HG03439 (cell line): ENCODE results near the gene TMEM131.
A peak's percentile ranks its signal among the peaks of the same experiment; 100 is the strongest.
"Not testable (repeated sequence)": the region's sequence is repeated elsewhere in the genome, so short reads cannot be mapped to it uniquely, and the experiment has no call there.

Source experiments
- ATAC-seq: cut with Tn5 transposase; IDR thresholded peaks from one replicate; pipeline ENCODE4 v1.9.1; 2021; ENCODE audit warnings: mild to moderate bottlenecking, moderate library complexity; ENCODE audit not compliant: unreplicated experiment

TMEM131 gene

GRCh38 chr2:97995734-97996624, at the start of gene TMEM131:
Gene TMEM131, minus strand, starts transcription at chr2:97995948. Its CDS starts 286 bp downstream, at chr2:97995662.
- ATAC-seq, result peak; percentile 79

- not testable (repeated sequence) for ATAC-seq
Measured at GRCh38 chr2:98044730-98045129, 49.0 kb upstream of the TMEM131 start.

- ATAC-seq, result no peak
Measured at GRCh38 chr2:98043101-98043500, 47.4 kb upstream of the TMEM131 start.

- ATAC-seq, result no peak
Measured at GRCh38 chr2:98040331-98040939, 44.7 kb upstream of the TMEM131 start.

GRCh38 chr2:98039085-98039756, 43.5 kb upstream of the TMEM131 start:
- ATAC-seq, result no peak

- no peak for ATAC-seq
Measured at GRCh38 chr2:98037666-98038336, 42.1 kb upstream of the TMEM131 start.

GRCh38 chr2:98037206-98037605, 41.5 kb upstream of the TMEM131 start:
- no peak for ATAC-seq

GRCh38 chr2:98036349-98037000, 40.7 kb upstream of the TMEM131 start:
- no peak for ATAC-seq

- ATAC-seq, result no peak
Measured at GRCh38 chr2:98034745-98035144, 39.0 kb upstream of the TMEM131 start.

GRCh38 chr2:98032086-98032485, 36.3 kb upstream of the TMEM131 start:
- ATAC-seq, result no peak

- no peak for ATAC-seq
Measured at GRCh38 chr2:98029718-98030222, 34.0 kb upstream of the TMEM131 start.

GRCh38 chr2:98028931-98029717, 33.4 kb upstream of the TMEM131 start:
- ATAC-seq, result no peak

GRCh38 chr2:98028101-98028561, 32.4 kb upstream of the TMEM131 start:
- ATAC-seq, result no peak

- peak; percentile 44 for ATAC-seq
Measured at GRCh38 chr2:98027538-98027937, 31.8 kb upstream of the TMEM131 start.

- peak; percentile 78 for ATAC-seq
Measured at GRCh38 chr2:98026927-98027522, 31.3 kb upstream of the TMEM131 start.

GRCh38 chr2:98026292-98026691, 30.5 kb upstream of the TMEM131 start:
- no peak for ATAC-seq

- ATAC-seq, result no peak
Measured at GRCh38 chr2:98025481-98026037, 29.8 kb upstream of the TMEM131 start.

- ATAC-seq, result not testable (repeated sequence)
Measured at GRCh38 chr2:98022067-98022466, 26.3 kb upstream of the TMEM131 start.
